GM21526 (cell line): ENCODE data around the gene CPPED1.

Source experiments
- ATAC-seq: cut with Tn5 transposase; IDR thresholded peaks from one replicate; pipeline ENCODE4 v1.9.1; 2021; ENCODE audit warnings: moderate library complexity; ENCODE audit not compliant: unreplicated experiment, low FRiP score

CPPED1 gene

DNA sequence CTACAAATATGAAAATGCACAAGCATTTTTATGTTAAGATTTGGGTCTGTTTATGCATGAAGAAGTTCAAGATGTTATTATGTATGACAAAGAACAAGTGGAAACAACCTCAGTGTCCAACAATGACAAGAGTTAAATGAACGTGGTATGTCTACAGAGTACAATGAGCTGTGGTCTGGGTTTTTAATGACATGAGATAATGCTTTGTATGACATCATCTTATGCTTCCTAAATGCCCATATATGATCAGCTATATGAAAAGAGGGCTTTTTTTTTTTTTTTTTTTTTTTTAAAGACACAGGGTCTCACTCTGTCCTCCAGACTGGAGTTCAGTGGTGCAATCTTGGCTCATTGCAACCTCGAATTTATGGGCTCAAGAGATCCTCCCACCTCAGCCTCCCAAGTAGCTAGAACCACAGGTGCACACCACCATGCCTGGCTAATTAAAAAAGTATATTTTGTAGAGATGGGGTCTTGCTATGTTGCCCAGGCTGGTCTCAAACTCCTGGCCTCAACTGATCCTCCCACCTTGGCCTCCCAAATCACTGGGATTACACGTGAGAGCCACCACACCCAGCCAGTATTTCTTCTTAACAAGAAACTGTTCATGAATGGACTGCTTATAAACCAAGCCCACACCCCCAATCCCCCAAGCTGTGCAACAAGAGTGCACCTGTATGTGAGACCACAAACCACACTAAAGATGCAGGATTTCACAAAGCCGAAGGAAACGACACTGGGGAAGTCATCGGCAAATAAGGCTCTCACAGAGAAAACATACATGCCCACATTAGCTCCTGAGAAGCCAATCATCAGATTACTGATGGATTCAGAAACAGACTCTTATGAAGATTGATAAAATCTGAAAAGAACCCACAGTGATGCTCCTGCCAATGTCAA is 114.5 kb downstream of the CPPED1 start:
- ATAC-seq, result no peak

DNA sequence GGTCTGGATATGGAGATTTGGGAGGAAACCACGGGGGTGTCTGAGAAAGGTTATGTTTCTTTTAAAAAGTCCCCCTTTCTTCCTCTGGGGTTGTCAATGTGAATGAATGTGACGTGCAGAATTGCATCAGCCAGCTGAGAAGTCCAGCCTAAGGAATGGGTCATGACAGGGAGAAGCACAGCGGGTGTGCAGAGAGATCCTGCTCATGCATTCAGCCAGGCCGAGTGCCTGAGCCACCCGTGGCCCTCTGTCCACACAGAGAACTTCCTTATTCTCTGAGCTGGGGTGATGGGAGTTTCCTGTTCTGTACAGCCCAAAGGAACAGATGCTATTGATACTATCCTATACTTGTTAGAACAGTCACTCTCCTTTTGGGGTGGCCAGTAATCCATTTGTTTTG is 117.9 kb downstream of the CPPED1 start:
- no peak for ATAC-seq

DNA sequence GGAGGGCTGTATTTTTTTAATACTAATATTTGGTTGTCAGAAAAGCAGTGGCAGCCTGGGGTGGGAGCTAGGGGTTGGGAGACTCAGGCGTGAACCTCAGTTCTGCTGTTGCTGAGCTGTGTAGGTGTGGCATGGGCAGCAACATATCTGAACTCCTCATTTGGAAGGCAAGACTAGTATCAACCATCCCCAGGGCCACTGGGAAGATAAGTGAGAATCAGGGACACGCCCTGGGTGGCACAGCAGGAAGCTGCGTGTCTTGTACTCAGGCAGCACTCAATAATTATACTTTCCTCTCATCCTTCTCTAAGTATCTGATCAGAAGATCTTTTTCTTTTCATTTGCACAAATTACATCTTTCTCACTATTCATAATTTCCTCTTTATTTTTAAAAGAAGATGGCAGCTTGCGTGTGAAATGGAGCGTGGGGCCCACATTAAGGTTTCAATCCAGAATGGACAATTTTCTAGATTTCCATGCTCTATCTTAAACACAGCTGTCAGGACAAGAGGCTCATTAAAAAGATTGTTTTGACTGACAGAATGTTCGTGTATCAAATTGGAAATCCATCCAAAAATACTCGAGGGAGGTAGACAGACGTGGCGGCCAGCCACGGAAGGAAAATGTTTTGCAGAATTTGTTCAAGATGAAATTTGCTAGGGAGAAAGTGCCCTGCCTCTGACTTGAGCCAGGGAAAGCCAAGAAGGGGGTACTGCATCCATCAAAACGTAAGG is 121.1 kb downstream of the CPPED1 start:
- no peak for ATAC-seq

DNA sequence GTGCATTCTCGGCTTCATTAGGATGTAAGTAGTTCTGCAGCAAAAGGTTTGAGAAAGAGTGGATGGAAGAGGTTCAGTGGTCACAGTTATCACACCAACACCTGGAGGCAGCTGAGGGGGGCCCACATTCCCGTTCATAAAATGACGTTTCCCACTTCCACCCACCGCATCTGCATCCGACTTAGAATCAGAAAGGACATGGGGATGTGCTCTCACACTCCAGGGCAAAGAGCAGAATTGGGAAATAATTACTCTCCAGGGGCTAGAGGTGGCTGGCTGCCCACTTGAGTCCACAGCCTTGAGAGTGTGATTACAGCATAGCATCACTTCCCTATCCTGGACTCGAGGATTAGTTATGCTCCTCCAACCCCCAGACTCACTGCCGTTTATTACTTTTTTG is 122.0 kb downstream of the CPPED1 start:
- ATAC-seq, result no peak

DNA sequence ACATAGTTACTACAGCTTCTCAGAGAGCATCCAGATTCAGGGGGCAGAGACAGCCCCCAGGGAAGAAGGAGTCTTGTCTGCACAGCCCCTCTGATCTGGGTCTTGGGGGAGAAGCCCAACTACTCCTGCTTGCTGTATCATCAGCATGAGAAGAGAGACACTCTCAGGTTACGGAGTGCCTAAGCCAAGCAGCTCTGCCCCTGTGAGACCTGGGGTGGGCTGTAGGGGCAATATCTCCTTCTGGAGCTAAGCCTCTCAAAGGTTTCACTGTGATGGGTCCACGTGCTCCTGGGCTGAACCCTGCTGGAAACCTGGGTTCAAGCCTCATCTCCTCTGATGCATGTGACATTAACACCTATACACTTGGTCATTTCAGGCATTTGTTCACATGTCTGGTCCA is 123.2 kb downstream of the CPPED1 start:
- no peak for ATAC-seq

DNA sequence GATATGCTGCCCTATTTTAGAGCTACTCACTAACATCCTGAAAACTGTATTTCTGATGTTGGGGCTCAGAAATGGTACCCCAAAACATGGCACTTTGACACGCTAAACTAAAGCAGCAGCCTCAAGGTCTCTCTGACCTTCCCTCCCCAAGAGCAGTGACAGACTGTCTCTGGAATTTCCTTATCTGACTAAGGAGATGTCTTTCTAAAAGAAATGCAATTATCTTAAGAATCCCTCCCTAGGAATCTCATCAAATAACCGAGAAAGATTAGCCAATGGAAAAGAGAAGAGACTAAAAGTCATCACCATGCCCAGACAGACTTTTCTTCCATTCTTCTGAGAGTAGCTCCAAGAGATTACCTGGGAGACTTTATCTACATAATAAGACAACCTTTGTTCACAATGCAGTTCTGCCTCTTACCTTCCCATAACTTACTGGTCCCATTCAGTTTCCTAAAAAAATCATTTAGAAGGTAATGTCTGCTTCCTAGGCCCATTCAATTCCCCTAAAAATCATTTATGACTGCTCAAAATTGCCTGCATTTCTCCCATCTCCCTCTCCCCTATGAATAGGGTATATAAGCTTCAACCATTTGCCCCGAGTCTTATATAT is 123.9 kb downstream of the CPPED1 start:
- ATAC-seq, result no peak

DNA sequence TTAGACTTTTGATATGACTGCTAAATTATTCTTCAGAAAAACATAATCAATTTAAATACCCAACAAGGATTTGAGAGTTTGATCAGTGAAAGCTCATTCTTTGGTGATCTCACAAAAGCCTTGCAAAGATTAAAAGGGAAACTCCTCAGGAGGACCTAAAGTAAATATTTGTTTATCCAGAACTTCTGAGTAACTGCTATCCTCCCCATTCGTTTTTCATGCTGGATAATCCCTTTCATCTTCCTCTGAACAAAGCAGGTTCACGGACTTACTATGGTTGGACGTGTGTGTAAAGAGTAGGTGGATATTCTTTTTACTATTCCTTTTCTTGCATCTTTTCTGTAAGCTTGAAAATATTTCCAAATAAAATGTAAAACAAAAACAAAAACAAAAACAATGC is 124.7 kb downstream of the CPPED1 start:
- no peak for ATAC-seq

DNA sequence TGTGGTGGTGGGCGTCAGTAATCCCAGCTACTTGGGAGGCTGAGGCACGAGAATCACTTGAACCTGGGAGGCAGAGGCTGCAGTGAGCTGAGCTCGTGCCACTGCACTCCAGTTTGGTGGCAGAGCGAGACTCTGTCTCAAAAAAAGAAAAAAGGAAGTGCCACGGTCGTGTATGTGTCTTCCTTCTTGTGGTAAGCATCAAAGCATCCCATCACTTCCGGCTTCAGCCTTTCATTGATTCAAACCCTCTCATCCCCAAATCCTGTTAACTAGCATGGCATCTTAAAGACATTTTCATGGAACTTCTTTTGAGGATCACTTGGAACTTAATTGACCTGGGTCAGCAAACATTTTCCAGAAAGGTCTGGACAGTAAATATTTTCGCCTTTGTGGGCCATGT is 126.2 kb downstream of the CPPED1 start:
- ATAC-seq, result no peak

DNA sequence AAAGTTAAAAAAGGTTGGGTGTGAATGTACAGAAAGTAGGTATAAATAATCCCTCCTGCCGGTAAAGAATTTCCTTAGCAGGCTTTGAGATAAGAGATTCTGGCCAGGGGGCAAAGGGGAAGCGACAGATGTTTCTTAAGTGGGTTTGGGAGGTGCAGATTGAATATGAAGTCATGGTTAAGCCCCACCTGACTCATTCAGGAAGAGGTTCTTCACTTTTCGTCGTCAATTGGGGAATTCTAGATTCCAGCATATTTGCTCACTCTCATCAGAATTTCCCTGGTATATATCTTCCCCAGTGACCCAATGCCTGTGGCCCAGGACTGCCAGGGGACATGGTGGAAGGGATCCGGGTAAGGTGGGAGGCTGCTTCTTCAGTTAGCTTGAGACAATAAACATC is 127.8 kb downstream of the CPPED1 start:
- no peak for ATAC-seq

DNA sequence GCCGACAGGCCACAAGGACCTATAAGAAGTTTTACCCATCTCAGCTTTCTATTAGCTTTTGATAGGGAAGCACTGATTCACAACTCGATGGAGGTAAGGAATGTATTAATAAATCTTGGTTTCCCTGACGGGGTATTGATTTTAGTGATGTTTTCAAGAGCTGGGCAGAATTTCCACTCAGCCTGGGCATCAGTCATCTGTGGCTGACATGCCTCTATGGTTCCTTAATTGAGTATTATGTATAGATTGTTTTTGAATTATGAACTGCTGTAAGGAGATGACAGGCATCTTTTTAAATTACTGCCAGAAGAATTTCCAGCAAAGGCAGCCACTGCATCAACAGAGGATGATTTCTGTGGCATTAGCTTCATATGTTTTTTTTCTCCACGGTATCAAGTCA is 128.6 kb downstream of the CPPED1 start:
- ATAC-seq, result no peak

DNA sequence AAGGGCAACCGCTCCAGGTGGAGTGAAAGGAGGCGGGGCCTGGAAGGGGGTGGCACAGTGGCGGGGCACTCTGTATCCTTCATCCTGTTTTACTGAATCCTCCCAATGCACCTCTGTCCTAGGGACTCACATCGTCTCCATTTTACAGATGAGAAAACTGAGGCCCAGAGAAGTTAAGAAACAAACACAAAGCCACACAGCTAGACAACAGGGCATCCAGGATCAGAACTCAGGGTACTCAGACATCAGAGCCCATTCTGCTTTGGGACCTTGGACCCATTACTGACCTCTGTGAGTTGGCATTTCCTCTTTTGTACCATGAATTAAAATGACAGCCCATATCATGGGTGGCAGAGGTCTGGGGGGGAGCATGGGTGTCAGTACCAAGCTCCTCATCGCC is 129.2 kb downstream of the CPPED1 start:
- ATAC-seq, result no peak

DNA sequence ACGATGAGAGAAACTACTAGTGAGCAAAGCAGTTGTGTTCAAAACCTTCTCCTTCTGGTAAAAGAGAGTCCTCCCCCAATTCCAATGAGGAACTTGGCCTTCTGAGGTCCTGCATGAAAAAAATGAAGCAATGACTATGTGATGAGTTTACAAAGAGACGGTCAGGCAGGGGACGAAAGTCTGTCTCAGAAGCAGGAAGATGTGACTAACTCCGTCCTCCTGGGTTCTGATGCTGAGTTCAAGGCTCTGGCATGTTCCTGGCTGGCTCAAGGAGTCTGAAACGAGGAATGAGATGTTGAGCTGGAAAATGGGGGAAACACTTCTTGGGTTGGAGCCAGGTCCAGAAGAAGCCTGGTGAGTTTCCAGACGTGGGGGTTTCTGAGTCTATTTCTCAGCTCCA is 129.6 kb downstream of the CPPED1 start:
- ATAC-seq, result no peak

DNA sequence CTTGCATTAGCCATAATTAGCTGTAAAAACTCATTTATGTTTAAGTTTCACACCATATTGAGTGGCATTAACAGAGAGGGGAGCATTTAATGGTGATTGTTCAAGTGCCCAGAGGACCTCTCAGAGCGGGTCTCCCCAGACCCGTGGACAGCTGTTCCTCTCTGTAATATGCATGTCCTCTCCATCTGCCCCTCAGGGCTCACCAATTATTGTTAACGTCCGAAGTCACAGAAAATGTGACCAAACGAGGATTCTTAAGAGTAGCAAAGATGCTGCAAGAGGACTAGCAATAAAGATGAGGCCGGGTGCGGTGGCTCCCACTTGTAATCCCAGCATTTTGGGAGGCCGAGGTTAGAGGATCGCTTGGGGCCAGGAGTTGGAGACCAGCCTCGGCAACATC is 130.2 kb downstream of the CPPED1 start:
- no peak for ATAC-seq

DNA sequence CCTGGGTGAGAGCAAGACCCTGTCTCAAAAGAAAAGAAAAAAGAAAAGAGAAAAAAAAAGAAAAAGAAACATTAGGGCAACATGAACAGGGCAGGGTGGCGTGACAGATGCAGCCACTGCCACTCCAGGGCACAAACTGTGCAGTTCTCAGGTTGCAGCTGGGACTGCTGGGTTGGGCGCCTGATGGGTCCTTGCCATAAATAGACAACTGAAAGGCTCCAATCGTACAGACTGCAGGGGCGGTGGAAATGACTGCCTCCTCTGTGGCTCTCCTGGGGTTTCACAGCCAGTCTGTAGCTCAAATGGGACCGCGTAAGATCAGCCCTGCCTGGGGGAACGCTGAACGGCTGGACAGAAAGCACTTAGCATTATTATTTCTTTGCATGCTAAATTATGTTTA is 130.7 kb downstream of the CPPED1 start:
- no peak for ATAC-seq

DNA sequence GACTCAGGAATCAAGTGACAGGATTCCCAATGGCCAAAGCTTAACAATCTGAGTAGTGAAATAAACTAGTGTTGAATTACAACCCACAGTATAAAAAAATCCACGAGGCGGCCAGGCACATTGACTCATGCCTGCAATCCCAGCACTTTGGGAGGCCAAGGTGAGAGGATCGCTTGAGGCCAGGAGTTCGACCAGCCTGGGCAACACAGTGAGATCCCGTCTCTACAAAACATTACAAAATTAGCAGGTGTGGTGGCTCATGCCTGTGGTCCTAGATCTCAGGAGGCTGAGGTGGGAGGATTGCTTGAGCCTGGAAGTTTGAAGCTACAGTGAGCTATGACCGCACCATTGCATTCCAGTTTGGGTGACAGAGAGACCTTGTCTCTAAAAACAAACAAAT is 133.8 kb downstream of the CPPED1 start:
- no peak for ATAC-seq

DNA sequence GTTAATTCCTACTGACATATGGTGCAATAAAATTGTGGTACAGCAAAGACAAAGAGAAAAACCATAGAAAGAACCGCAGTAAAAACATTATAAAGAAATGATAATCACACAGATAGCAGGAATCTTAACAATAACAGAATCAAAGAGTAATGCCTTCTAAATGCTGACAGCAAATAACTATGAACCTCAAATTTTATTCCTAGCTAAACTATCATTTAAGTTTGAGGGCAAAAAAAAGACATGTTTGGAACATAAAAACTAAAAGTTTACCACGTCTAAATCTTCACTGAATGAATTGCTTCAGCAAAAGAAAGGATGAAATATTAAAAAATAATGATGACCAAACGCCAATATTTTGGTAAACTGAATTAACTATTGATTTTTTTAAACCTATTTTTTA is 135.8 kb downstream of the CPPED1 start:
- no peak for ATAC-seq

DNA sequence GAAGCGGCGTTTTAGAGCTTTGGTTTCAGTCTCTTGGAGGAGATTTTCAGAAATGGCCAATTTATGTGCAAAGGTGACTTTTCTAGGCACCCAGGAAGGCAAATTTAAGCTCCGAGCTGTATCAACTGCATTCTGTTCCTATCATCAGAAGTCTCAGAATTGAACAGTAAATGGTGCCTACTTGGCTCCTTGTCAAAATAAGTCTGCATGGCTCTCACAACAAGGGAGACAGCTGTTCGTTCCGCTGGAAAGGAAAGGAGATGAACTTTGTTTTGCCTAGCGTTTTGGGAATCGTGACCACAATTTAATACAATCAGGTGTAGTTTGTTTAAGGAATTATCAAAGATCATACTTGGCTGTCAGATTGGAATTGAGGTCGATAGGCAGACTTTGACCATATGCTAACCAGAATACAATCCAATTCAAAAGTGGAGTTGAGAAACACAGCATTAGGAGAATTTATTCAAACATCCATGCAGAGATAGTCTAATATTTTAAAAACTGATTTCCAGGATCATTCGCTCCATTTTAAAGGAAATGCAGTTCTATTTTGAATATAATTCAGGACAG is 139.4 kb downstream of the CPPED1 start:
- no peak for ATAC-seq

DNA sequence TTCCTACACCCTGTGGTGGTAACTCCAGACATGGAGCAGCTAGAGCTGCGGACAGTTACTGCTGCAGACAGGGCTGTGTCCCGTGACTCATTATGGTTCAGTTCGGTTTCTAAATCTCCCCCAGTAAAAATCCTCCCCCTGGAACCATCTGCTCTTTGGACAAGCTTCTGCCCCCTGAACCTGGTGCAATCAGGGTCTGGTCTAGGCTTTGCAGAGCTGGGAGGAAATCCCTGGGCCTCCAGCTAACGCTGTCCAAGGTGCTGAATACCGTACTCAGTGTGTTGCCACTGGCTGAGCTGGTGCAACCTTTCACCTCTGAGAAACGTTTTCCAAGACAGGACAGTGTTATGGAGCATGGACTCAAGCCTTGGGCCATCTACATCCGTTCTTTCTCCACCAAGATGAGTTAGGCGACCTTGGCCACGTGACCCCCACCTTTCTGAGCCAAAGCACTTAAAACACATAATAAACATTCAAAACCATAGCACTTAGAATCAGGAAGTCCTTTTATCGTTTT is 142.0 kb downstream of the CPPED1 start:
- ATAC-seq, result no peak

DNA sequence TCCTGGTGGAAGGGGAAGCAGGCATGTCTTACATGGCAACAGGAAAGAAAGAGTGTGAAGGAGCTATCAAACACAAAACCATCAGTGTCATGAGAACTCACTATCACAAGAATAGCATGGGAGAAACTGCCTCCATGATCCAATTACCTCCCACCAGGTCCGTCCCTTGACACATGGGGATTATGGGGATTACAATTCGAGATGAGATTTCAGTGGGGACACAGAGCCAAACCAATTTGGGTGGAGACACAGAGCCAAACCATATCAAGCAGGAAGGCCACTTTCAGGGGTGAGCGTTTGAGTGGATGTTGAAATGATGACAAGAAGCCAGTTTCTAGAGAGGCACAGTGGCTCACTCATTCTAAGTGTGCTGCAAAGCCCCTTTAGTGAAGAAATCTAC is 143.8 kb downstream of the CPPED1 start:
- ATAC-seq, result no peak

DNA sequence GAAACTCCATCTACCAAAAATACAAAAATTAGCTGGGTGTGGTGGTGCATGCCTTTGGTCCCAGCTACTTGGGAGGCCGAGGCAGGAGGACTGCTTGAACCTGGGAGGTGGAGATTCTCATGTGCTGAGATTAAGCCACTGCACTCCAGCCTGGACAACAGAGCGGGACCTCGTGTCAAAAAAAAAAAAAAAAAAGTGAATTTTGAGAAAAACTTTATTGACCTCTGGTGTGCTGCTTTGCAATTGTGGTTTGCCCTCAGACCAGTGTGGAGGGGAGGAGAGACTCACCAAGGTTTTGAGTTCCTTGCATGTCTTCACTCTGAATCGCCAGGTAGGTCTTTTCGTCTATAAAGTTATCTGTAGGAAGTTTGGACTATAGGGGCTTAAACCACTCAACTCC is 145.2 kb downstream of the CPPED1 start:
- no peak for ATAC-seq

DNA sequence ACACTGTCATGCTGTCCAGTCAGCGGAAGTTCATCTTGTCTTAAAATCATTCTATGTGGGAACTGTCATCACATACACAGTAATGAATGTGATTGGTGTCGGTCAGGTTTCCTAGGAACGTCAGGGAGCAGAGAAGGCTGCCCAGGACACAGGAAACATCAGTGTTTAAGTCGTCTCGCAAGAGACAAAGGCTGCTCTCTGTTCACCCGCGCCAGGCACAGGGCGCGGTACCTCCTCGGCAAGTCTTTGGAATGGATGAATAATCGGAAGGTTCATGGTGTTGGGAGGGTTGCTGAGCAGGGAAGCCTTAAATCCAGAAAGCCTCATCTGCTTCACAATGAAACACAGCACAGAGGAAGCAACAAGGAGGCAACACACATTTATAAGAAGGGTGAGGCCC is 148.2 kb downstream of the CPPED1 start:
- ATAC-seq, result no peak
